HG03460 (cell line): ENCODE data around the gene GLDC.
"Not testable (repeated sequence)": the region's sequence is repeated elsewhere in the genome, so short reads cannot be mapped to it uniquely, and the experiment has no call there.

Source experiments
- ATAC-seq: cut with Tn5 transposase; IDR thresholded peaks from one replicate; pipeline ENCODE4 v1.9.1; 2021; ENCODE audit not compliant: unreplicated experiment

The GLDC gene

DNA sequence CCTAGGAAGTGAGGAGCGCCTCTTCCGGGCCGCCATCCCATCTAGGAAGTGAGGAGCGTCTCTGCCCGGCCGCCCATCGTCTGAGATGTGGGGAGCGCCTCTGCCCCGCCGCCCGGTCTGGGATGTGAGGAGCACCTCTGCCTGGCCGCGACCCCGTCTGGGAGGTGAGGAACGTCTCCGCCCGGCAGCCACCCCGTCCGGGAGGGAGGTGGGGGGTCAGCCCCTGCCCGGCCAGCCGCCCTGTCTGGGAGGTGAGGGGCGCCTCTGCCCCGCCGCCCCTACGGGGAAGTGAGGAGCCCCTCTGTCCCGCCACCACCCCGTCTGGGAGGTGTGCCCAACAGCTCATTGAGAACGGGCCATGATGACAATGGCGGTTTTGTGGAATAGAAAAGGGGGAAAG is 22.7 kb downstream of the GLDC start:
- ATAC-seq, result not testable (repeated sequence)

DNA sequence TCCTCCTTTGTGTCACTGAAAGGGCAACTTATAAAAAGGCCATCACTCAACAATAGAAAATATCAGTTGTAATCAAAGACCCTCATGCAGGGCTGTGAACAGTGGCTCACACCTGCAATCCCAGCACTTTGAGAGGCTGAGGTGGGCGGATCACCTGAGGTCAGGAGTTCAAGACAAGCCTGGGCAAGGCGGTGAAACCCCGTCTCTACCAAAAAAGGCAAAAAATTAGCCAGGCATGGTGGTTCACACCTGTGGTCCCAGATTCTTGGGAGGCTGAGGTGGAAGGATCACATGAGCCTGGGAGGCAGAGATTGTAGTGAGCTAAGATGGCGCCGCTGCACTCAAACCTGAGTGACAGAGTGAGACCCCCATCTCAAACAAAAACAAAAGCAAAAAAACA is 24.7 kb downstream of the GLDC start:
- no peak for ATAC-seq

DNA sequence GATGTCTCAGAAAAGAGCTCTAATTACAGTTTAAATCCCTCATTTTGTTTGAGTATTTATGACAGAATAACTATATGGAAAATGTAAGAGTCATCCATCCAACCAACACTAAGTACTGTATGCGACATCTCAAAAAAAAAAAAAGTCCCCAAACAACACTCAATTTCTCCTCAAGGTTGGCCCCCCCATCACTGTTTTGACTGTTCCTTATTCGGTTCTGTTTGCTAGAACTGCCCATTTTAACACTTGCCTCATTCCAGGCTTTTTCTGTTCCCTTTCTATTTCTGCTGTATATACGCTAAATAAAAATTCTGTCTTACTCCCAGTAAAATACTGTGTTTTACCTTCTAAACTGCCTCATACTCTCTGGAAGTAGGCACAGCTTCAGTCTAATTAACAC is 25.2 kb downstream of the GLDC start:
- no peak for ATAC-seq

DNA sequence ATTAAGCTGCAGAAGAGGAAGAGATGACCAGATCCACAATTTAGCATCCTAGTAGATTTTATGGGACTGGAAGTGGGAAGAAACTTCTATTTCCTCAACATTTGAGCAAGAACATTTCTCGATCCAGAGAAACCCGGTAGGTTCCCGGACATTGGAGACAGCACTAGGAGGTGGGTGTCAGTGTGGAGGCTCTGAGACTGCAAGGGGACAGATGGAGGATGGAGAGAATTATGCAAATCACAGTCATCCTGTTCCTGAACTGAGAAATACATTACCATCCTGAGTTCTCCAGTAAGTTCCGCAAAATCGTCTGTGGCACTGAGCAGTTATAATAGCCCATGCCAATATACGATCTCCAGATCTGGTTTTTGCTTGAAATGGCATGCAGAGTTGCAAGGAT is 25.6 kb downstream of the GLDC start:
- no peak for ATAC-seq

DNA sequence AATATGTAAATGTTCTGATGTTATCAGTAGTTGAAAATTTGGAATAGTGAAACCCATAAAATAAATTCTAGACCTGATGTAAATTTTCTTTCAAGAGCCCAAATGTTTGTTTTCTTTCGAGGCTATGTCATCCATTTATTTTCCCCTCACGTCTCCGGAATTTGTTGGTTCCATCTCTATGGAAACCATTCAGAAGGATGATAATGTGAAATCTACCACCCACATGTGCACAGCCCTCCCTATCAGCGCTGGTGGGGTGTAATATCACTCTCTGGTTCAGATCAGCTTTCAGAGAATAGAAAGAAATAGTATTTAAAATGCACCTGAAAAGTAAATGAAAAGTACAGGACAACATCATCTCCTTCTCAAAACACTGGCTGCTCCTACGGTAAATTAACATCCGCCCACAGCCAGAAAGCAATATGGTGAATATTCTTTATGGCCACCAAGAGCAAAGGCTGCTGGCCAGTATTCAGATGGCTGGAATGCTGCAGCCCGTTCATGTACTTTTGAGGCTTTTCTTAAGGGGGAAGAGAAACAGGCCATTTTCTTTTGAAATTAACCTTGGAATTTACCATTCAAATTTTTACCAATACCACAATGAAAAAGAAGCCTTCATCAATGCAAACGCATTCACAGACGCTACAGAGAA is 28.5 kb downstream of the GLDC start:
- no peak for ATAC-seq

DNA sequence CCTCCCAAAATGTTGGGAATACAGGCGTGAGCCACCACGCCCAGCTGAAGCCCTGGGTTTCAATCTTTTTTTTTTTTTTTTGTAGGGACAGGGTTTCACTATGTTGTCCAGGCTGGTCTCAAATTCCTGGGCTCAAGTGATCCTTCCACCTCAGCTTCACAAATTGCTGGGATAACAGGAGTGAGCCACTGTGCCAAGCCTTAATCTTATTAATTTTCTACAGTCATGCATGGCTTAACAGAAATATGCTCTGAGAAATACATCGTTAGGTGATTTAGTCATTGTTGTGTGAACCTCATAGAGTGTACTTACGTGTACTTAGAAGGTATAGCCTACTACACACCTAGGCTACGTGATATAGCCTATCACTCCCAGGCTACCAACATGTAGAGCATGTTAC is 31.0 kb downstream of the GLDC start:
- no peak for ATAC-seq

DNA sequence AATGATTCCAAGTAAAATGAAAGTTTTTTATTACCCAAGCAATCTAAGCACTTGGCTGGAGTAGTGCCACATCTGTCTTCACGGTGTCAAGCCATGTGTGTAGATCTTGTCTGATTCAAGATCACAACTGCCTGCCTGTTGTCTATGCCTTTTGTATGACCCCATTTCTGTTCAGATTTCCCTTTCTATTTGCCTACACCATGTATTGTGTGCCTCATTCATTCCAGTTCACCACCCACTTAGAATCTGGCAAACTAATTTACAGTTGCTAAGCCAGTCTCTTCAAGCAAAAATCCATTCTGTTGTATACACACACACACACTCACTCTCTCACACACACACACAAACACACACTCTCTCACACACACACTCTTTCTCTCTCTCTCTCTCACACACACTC is 33.7 kb downstream of the GLDC start:
- ATAC-seq, result no peak

DNA sequence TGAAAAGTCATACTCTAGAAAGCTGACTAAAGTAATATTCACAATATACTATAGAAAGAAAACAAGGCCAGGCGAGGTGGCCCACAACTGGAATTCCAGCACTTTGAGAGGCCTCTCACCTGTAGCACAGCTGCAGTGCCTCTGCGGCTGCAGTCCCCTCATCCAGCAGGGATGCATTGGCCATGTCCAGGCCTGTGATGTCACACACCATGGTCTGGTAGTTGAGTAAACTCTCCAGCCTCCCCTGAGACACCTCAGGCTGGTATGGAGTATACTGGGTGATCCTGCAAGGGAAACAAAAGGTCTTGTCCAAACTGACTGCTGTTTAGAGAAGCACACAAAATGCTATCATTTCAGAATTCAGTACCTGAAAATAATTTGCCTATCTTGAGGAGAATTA is 35.5 kb downstream of the GLDC start:
- no peak for ATAC-seq

DNA sequence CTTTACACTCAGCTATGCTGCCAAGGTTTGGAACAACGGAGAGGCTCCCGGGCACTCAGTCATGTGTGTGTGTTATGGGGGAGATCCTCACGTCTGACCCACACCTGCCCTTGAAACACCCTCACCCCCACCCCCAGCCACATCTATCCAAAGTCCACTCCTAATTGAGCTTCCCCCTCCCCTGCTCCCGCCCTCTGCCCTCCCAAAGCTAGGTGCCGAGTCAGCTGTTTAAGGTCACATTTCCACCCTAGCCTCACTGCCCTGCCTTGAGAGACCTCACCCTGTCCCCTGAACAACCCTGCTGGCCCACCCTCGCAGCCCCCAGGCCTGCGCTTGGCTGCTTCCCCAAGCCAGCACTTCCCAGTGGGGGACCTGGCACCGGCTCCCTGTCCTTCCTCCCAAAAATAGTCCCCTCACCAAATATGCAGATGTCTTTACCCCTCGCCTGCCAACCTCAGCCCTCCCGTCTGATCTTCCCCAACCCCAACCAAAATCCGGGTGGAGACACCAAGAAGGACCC is 36.0 kb downstream of the GLDC start:
- no peak for ATAC-seq

DNA sequence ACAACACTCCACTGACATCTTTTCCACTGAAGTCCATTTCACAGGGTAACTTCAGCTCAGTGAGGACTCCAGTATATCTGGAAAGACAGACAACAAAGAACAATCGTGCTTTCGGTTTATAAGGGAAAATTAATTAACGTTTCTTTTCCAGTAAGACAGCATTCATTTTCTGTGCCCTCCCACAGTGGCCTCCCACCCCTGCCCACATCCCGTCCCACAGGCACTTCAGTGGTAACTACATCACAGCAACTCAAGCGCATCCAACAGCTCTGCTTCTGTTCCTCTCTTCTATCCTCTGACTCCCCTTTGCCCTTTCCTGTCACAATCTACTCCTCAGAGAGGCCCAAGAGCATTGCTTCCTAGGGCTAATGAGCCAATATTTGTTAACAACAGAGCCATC is 40.3 kb downstream of the GLDC start:
- ATAC-seq, result peak; percentile 92

DNA sequence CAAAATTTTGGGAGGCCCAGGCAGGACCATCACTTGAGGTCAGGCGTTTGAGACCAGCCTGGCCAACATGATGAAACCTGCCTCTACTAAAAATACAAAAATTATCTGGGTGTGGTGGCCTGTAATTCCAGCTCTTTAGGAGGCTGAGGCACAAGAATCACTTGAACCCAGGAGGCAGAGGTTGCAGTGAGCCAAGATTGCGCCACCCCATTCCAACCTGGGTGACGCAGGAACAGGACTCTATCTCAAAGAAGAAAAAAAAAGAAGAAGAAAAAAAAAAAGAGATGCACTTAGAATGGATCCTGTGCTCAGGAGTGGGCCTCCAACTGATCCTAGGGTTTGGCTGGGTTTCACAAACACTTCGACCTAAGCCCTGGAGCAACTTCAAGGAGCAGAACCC is 45.1 kb downstream of the GLDC start:
- ATAC-seq, result no peak

DNA sequence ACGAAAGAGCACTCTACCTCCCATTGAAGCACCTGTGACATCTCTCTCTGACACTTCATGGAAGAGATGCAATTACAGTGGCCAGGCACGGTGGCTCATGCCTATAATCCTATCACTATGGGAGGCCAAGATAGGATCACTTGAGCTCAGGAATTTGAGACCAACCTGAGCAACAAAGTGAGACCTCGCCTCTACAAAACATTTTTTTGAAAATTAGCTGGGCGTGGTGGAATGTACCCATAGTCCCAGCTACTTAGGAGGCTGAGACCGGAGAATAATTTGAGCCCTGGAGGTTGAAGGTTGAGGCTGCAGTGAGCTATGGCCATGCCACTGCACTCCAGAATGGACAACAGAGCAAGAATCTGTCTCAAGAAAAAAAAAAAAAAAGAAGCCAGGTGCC is 45.5 kb downstream of the GLDC start:
- no peak for ATAC-seq

DNA sequence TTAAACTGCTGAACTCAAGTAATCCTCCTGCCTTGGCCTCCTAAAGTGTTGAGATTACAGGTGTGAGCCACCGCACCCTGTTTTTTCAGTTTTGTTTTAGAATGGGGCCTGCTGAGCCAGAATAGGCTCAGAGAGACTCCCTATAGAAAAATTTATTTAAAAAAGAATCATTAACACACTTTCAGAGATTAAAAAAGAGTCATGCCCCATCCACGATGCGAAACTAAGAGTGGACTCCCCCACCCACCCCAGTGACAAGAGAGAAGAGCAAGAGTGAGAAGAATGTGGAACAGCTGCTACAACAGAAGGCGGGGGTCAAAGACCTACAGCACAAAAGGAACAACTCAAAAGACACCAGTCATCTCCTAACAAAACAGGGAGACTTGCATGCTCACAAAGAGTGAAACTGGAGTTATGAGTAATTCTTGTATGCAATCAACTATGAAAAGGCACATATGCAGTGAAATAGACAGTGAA is 47.2 kb downstream of the GLDC start:
- peak; percentile 96 for ATAC-seq

DNA sequence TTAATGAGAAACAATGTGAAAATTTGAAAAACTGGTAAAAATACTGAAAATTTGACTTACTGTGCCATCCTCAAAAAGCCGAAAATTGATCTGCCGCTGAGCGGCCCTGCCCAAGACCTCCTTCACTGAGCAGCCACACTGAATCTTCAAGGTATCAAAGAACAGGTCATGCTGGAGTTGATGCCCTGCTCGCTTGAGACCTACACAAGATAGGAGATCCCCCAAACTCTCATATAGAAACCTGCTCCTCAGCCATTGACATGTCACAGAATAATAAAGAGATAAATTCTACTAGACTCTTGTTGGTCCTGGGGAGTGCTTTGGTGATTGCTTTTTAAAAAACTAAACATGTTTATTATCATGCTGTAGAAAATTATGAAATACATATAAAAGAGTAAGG is 52.7 kb downstream of the GLDC start:
- ATAC-seq, result no peak

DNA sequence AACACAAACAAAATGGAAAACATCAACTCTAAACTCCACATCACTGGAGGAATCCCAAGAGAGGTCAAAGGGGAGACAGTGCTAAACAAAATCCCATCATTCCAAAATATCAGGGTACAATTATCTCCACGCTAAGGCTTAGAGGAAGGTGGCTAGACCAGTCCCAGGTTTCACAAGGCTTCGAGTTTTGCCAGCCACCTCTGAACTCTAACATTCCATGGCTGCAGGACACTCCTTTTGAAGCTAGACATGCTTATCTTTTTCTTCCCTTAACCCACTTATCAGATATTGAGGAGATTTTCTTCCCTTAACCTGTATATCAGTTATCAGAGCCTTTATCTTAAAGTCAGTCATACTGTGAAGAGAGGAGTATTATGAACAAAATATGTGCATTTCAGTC is 53.3 kb downstream of the GLDC start:
- ATAC-seq, result no peak

DNA sequence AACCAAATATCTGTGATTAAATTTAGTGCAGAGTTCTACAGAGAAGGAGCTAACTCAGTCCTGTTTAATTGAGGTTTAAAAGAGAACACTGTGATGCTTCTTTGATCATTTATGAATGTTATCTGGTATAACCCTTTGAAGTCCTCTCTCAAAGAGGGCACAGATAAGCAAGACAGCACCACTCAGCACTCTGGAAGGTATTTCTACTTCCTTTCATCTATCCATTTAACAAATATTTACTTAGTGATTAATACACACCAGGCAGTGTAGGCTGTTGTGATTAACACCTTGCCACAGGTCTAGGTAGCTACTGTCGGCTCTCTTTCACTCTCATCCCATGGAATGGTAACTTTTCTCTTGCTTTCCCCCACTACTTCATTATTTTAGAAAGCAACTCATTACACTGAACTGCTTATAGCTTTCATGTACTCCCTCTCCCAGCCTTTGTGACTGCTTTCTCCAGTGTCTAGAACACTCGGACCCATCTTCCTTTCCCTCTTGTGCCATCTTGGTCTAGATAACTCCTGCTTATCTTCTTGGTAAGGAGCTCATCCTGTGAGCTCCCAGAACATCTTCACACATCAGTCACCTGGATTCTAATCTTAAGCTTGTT is 54.7 kb downstream of the GLDC start:
- ATAC-seq, result no peak

DNA sequence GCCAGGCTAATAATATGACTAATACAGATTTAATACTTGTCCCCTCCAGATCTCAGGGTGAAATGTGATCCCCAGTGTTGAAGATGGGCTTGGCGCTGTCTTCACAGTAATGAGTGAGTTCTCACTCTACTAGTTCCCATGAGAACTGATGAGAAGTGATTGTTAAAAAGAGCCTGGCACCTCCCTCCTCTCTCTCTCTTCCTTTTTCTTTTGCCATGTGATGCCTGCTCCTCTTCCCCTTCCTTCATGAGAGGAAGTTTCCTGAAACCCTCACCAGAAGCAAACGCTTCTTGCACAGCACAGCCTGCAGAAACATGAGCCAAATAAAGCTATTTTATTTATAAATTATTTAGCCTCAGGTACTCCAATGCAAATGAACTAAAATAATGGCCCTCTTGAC is 55.2 kb downstream of the GLDC start:
- ATAC-seq, result no peak

DNA sequence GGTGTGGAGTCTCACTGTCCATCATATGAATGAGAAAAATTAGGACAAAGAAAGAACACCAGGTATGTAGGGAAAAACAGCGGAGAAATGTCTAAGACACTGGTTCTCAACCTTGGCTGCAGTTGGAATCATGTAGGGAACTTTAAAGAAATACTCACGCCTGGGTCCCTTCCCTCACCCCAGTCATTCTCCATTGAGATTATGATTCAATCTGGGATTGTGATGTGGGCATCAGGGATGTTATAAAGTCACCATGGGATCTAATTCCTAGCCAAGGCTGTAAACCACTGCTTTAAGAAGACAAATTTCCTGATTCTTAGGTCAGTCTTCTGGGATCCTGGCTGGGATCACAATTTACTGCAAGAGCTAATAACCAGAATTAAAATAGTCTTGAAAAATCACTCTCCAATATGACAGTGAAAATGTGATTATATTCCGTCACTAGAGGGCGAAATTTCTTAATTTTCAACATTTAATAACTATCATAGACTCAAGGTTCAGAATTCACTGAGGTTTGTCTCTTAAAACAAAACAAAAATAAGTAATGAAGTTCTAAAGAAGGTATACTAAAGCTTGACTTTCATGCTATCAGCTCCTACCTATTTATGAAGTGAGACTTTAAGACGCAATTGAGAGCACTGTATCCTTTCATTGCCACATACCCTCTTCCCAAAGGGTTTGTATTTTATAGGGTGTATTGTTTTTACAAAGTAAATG is 60.5 kb downstream of the GLDC start:
- no peak for ATAC-seq

DNA sequence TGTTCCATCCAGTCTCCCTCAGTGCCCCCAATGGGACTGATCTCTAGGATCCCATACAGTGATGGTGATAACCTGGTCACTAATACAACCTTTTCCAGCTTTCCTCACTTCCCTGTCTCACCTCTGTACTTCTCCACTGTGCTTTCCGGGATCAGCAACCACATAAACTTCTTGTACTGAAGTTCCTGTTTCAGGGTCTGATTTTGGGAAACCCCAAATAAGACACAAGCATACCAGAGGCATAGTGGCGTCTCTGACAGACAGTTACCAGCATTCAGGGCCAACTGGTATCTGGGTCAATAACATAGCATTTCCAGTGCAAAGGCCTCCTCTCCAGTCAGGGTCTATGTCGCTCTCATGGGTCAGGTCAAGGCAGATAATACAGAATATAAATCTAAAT is 64.3 kb downstream of the GLDC start:
- no peak for ATAC-seq

DNA sequence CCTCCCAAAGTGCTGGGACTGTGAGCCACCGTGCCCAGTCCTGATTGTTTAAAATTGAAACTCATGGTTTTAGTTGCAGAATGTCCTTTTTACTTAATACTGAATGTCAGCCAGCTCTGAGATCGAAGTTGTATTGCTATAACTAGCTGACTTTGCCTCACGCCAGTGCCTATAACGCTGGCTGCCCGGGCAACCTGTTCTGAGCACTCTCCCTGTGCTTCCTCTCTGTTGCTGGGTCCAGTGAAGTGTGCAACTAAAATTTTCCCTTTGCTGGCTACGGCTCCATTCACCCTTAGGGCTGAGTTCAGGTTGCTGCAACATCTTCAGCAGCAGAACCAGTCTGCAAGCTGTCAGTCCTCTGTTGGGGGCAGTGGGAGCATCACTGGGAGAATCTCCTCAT is 65.9 kb downstream of the GLDC start:
- no peak for ATAC-seq

DNA sequence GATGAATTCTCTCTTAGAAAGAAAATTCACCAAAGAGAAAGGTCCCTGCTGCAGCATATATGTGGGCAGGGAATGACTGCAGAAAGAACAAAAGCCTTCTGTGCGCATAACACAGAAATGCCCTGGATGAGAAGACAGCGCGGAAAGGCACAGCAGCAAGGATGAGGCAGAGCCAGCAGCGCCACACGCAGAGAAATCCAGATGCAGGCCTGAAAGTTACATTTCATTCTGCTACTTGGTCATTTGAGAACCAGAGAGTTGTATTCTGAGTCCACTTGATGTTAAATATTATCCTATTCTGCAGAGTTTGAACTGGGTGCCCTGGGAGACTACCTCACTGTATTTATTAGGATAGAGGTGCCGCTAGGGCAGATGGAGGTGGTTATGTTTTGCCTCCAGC is 68.5 kb downstream of the GLDC start:
- no peak for ATAC-seq

DNA sequence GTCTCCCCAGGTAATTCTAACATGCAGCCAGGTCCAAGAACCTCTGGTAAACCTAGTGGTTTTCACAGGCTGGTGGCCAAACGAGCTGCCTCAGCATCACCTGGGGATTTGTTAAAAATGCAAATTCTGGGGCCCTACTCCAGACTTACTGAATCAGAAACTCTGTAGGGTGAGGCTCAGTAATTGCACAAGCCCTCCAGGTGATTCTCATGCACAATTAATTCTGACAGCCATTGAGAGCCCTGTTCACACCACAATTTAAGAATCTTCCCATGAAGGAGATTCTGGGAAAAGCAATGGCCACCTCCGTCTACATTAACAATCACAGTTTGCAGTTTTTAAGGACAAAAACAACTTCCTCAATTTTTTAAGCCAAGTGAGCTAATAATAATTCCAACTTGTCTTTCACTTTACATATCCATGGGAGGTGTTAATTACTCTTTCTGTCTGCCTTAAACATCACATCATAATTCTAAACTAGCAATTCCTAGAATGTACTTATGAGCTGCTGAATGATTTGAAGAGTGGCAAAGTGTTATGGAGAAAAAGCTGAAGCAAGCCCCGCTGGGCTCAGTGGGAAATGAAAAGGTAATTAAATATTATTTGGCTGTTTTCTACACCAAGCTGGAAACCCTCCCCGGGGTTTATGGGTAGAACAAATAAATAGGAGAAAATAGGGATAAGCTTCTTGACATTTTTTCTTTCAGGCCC is 70.0 kb downstream of the GLDC start:
- ATAC-seq, result peak; percentile 96
